ENCODE data around the gene TRMT10B. TPM values are rescaled to one million over a fixed set of nuclear protein-coding genes. Genes with fewer than 3 reads are reported as not detected.
A peak's percentile ranks its signal among the peaks of the same experiment; 100 is the strongest.

The TRMT10B gene
- total and polyA plus RNA-seq, 2 of the 13 experiments (the other 11 are each of a cell fraction or from before 2014, with no cell fraction given): 3.1 to 3.9 TPM

GRCh38 chr9:37784616-37785483, 31.2 kb downstream of the TRMT10B start, which contains the start of gene EXOSC3 (continued):
- TF ChIP-seq ZSCAN21 (CRISPR knock-in tag; IDR thresholded peaks at IDR 0.05; ENCODE audit: borderline replicate concordance) (peak; percentile 85; the same call in 1 of the 2 replicates), ZBTB38 (CRISPR knock-in tag; IDR thresholded peaks at IDR 0.05) (no peak; the same call in 1 of the 2 replicates), ZNF326 (CRISPR knock-in tag; IDR thresholded peaks at IDR 0.05; ENCODE audit: borderline replicate concordance) (no peak), BRCA1 (CRISPR knock-in tag; IDR thresholded peaks at IDR 0.05) (peak; percentile 62; the same call in 1 of the 2 replicates), MTERF4 (CRISPR knock-in tag; IDR thresholded peaks at IDR 0.05) (peak; percentile 94), FOSL2 (CRISPR knock-in tag; IDR thresholded peaks at IDR 0.05) (peak; percentile 31; the same call in 1 of the 2 replicates), ZZZ3 (CRISPR knock-in tag; IDR thresholded peaks at IDR 0.05; ENCODE audit: borderline replicate concordance) (peak; percentile 78; the same call in 1 of the 2 replicates), ZNF782 (CRISPR knock-in tag; IDR thresholded peaks at IDR 0.05; ENCODE audit: borderline replicate concordance) (peak; percentile 66; the same call in 1 of the 2 replicates), SKI (IDR thresholded peaks at IDR 0.05; ENCODE audit: partially characterized antibody) (no peak), RORA (CRISPR knock-in tag; IDR thresholded peaks at IDR 0.05) (no peak), ZNF383 (CRISPR knock-in tag; IDR thresholded peaks at IDR 0.05; ENCODE audit: borderline replicate concordance) (no peak), ZNF746 (CRISPR knock-in tag; IDR thresholded peaks at IDR 0.05) (no peak), ZNF30 (CRISPR knock-in tag; IDR thresholded peaks at IDR 0.05) (peak; percentile 85; the same call in 1 of the 2 replicates), NAIF1 (CRISPR knock-in tag; IDR thresholded peaks at IDR 0.05; ENCODE audit: borderline replicate concordance) (peak; percentile 48; the same call in 1 of the 2 replicates), EEA1 (CRISPR knock-in tag; IDR thresholded peaks at IDR 0.05; ENCODE audit: borderline replicate concordance) (no peak), ATF4 (CRISPR knock-in tag; IDR thresholded peaks at IDR 0.05) (0 out of 4 replicates have a peak, but pooled peaks of 1 of the 2 experiments have one; percentile 34), SRY (CRISPR knock-in tag; IDR thresholded peaks at IDR 0.05) (0 out of 2 replicates have a peak, but pooled peaks have one; percentile 67), HMG20A (CRISPR knock-in tag; IDR thresholded peaks at IDR 0.05; ENCODE audit: borderline replicate concordance) (no peak; the same call in 1 of the 2 replicates), ZNF335 (CRISPR knock-in tag; IDR thresholded peaks at IDR 0.05) (0 out of 2 replicates have a peak, but pooled peaks have one; percentile 27), PAWR (CRISPR knock-in tag; IDR thresholded peaks at IDR 0.05; ENCODE audit: borderline replicate concordance) (no peak), DZIP1 (CRISPR knock-in tag; IDR thresholded peaks at IDR 0.05) (no peak)
- TF ChIP-seq, protein P1, sequence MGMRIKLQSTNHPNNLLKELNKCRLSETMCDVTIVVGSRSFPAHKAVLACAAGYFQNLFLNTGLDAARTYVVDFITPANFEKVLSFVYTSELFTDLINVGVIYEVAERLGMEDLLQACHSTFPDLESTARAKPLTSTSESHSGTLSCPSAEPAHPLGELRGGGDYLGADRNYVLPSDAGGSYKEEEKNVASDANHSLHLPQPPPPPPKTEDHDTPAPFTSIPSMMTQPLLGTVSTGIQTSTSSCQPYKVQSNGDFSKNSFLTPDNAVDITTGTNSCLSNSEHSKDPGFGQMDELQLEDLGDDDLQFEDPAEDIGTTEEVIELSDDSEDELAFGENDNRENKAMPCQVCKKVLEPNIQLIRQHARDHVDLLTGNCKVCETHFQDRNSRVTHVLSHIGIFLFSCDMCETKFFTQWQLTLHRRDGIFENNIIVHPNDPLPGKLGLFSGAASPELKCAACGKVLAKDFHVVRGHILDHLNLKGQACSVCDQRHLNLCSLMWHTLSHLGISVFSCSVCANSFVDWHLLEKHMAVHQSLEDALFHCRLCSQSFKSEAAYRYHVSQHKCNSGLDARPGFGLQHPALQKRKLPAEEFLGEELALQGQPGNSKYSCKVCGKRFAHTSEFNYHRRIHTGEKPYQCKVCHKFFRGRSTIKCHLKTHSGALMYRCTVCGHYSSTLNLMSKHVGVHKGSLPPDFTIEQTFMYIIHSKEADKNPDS (CRISPR knock-in tag; IDR thresholded peaks at IDR 0.05): no peak
